GM10248 (cell line): ENCODE results near the gene MRPL49.
"Not testable (repeated sequence)": the region's sequence is repeated elsewhere in the genome, so short reads cannot be mapped to it uniquely, and the experiment has no call there.

Experiments
- CTCF ChIA-PET: fragments of 300-600 bp; sonication (Branson Sonifier 250); formaldehyde crosslinking; extraction: SDS; loops from one replicate; lab custom pipeline; 2021; ENCODE audit warnings: antibody characterized with exemption; lab: Yijun Ruan, JAX
- POLR2A ChIA-PET: fragments of 350-650 bp; sonication (Branson Sonifier 250); formaldehyde crosslinking; extraction: SDS; loops from one replicate; lab custom pipeline; 2020; ENCODE audit warnings: antibody characterized with exemption; lab: Yijun Ruan, JAX
- DNase-seq: peaks from one replicate; pipeline ENCODE4 v3.0.0; 2012; ENCODE audit errors: extremely low spot score
- CTCF ChIP-seq: IDR thresholded peaks from 2 replicates; pipeline ENCODE4 v1.5.1; 2012; ENCODE audit warnings: mild to moderate bottlenecking, low read depth; ENCODE audit errors: extremely low read depth, missing control alignments, control extremely low read depth

Gene MRPL49

GRCh38 chr11:65115361-65116082 lies 6.6 kb upstream of the MRPL49 start:
- CTCF ChIA-PET = interaction anchor here (0.6 to 7.2 kb wide), 5 partner anchors 19 to 265 kb away, joined by 3 to 73 read pairs (median 5); partner anchors contain the start of genes ARL2, CAPN1 and SYVN1
- TF ChIP-seq CTCF = no peak
- POLR2A ChIA-PET = interaction anchor here (0.6 kb wide), 2 partner anchors 20 to 197 kb away, joined by 4 to 6 read pairs; no protein-coding TSS in a partner anchor
- DNase-seq = no peak

- ChIA-PET CTCF (interaction anchor here (0.6 to 7.2 kb wide), 16 partner anchors 10 to 268 kb away, joined by 3 to 73 read pairs (median 5); partner anchors contain the start of genes ARL2, CAPN1, SAC3D1 and SYVN1), POLR2A (interaction anchor here (0.6 to 1.3 kb wide), 6 partner anchors 15 to 382 kb away, joined by 3 to 7 read pairs (median 5); partner anchors contain the start of genes MALAT1, POLA2 and SF1)
- no peak for DNase-seq
- TF ChIP-seq CTCF = no peak
Measured at GRCh38 chr11:65116370-65117205, 5.5 kb upstream of the MRPL49 start.

GRCh38 chr11:65117206-65118096 lies 4.7 kb upstream of the MRPL49 start, which contains the start of gene ZNHIT2:
Gene ZNHIT2, minus strand, starts transcription at chr11:65117701. Its CDS starts 48 bp downstream, at chr11:65117653.
- peak; percentile 95 for DNase-seq
- CTCF ChIA-PET = interaction anchor here (0.6 to 7.2 kb wide), 24 partner anchors 9 to 269 kb away, joined by 3 to 73 read pairs (median 5); partner anchors contain the start of genes ARL2, CAPN1, SAC3D1 and SYVN1
- POLR2A ChIA-PET = interaction anchor here (0.6 to 1.3 kb wide), 10 partner anchors 14 to 734 kb away, joined by 3 to 7 read pairs (median 4); partner anchors contain the start of genes CDC42BPG, MALAT1, POLA2 and SF1
- peak; percentile 84 for TF ChIP-seq CTCF

- POLR2A ChIA-PET = interaction anchor here (0.6 to 1.4 kb wide), 5 partner anchors 104 to 401 kb away, joined by 3 to 7 read pairs (median 4); partner anchors contain the start of genes CDC42BPG and POLA2
- TF ChIP-seq CTCF = no peak
- CTCF ChIA-PET = interaction anchor here (0.6 to 7.2 kb wide), 15 partner anchors 10 to 278 kb away, joined by 3 to 73 read pairs (median 5); partner anchors contain the start of genes ARL2, CAPN1 and SAC3D1
- DNase-seq = no peak
Measured at GRCh38 chr11:65118097-65118837, 3.9 kb upstream of the MRPL49 start.

- POLR2A ChIA-PET = interaction anchor here (1.4 kb wide), 1 partner anchor 143 kb away, joined by 4 read pairs; the partner anchor contains the start of gene POLA2
- not testable (repeated sequence) for DNase-seq
- CTCF ChIA-PET = interaction anchor here (0.6 to 7.2 kb wide), 14 partner anchors 8 to 279 kb away, joined by 3 to 73 read pairs (median 5); partner anchors contain the start of genes ARL2, CAPN1, SAC3D1 and TM7SF2
Measured at GRCh38 chr11:65118891-65119669, 3.0 kb upstream of the MRPL49 start.
